Measurements from ENCODE around the gene ATF7.
"Not testable (repeated sequence)": the region's sequence is repeated elsewhere in the genome, so short reads cannot be mapped to it uniquely, and the experiment has no call there.

ATF7 gene

GRCh38 chr12:53626702-53627169, 554 bp upstream of the ATF7 start:
- no peak for DNase-seq

- no peak for DNase-seq
Measured at GRCh38 chr12:53625373-53625945, 723 bp downstream of the ATF7 start.

GRCh38 chr12:53624956-53625355, 1.2 kb downstream of the ATF7 start:
- DNase-seq, result no peak

DNA sequence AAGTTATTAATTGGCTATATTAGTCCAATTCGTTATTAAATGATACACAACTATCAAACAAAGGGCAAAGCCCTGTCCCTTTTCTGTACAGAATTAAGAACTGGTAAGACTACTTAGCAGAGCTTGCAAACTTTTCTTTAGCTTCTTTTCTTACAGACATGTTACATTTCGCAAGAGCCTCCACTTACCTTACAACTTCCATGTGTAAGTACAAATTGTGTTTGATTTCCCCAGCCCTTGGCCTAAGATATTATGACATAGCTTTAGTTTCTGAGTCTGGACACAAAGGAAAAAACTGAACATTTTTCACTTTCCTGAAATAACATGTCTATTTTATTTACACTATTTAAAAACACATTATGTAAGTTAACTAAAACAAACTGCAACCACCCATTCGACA, 1.7 kb downstream of the ATF7 start:
- DNase-seq, result no peak

DNA sequence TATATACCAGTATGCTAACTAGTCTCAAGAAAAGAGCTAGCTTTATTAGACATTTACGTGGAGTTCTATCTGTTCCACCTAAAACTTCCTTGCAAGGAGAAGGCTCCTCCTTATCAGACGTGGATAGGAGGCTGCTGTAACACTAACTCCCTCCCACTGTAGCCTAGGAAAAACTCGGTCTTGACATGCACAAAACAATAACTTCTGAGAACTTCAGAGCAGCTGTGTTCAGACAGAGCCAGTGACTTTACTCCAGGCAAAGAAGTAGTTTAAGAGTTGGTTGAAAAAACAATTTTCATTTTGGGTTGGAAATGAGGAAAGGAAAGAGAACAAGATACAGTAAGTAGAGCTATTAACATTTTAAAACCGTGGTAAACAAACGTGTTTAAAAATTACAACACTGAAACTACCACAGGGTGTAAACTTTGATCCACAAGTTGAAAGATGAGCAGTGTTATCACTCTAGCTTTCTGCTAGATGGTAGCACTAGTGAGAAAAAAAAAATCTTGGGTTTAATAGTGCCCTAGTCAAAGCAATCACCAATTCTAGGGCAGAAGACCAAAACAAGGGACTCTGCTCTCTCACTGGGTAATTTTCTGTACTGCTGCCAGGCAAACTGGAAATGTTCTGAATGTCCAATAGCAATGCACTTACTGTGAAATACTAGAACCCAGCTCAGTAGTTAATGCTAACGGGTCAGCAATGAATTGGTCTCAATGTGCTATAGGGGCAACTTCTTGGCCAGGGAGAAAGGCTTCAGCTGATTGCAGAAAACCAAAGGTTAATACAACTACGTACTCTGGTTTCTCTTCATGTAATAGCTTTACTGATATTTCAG, 2.4 kb downstream of the ATF7 start:
- DNase-seq, result no peak

GRCh38 chr12:53622724-53623123, 3.5 kb downstream of the ATF7 start:
- no peak for DNase-seq

GRCh38 chr12:53618275-53618674, 7.9 kb downstream of the ATF7 start:
- no peak for DNase-seq

DNA sequence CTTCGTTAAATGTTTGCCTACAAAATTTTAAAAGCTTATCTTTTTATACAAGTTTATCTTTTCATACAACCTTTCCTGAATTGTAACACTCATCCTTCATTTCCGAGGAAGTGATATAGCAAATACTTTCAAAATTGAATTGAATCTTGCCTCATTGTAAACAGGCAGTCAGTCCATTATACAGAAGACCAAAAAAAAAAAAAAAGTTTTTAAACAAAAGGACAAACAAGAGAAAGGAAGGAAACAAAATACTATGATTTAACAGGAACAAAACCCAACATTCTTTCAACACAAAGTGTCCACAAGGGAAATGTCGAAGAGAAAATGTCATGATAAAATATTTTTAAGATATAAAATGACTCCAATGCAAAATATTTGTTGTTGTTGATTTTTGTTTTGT, 8.5 kb downstream of the ATF7 start:
- no peak for DNase-seq

DNA sequence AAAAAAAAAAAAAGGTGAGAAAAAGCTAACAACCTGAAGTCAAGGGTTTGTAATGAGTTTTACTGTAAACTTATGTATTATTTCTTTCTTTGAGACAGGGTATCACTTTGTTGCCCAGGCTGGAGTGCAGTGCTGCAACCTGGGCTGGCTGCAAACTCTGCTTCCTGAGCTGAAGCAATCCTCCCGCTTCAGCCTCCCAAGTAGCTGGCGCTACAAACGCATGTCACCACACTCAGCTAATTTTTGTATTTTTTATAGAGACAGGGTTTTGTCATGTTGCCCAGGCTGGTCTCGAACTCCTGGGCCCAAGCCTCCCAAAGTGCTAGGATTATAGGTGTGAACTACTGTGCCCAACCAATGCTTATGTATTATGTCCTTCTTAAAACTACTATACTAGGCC, 9.2 kb downstream of the ATF7 start:
- DNase-seq, result no peak

GRCh38 chr12:53613821-53614220, 12.4 kb downstream of the ATF7 start:
- DNase-seq, result no peak

GRCh38 chr12:53612978-53613377, 13.2 kb downstream of the ATF7 start:
- DNase-seq, result no peak

- DNase-seq, result no peak
Measured at GRCh38 chr12:53611304-53611703, 14.9 kb downstream of the ATF7 start.

DNA sequence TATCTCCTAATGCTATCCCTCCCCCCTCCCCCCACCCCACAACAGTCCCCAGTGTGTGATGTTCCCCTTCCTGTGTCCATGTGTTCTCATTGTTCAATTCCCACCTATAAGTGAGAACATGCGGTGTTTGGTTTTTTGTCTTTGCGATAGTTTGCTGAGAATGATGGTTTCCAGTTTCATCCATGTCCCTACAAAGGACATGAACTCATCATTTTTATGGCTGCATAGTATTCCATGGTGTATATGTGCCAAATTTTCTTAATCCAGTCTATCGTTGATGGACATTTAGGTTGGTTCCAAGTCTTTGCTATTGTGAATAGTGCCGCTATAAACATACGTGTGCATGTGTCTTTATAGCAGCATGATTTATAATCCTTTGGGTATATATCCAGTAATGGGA, 19.5 kb downstream of the ATF7 start:
- DNase-seq, result not testable (repeated sequence)

DNA sequence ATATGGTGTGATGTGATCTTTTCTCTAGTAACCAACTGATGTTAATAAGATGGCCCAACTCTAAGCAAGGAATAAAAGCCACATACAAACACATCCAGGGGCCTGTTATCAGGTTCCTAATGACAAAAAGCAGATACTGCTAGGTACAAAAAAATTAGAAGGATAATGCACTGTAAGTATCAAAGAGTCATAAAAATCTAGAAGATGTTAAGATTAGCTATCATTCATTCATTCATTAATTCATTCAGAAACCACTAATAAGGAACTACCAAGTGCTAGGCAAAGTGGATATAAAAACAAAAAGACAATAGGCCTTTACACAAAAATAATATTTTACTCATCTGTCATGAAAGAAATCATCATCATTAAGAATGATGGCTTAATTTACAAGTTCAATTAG, 21.6 kb downstream of the ATF7 start:
- DNase-seq, result no peak

- no peak for DNase-seq
Measured at GRCh38 chr12:53603804-53604203, 22.4 kb downstream of the ATF7 start.

GRCh38 chr12:53603196-53603595, 23.0 kb downstream of the ATF7 start:
- DNase-seq, result no peak

GRCh38 chr12:53602176-53602864, 23.9 kb downstream of the ATF7 start:
- DNase-seq, result no peak

- DNase-seq, result no peak
Measured at GRCh38 chr12:53601296-53601847, 24.8 kb downstream of the ATF7 start.

DNA sequence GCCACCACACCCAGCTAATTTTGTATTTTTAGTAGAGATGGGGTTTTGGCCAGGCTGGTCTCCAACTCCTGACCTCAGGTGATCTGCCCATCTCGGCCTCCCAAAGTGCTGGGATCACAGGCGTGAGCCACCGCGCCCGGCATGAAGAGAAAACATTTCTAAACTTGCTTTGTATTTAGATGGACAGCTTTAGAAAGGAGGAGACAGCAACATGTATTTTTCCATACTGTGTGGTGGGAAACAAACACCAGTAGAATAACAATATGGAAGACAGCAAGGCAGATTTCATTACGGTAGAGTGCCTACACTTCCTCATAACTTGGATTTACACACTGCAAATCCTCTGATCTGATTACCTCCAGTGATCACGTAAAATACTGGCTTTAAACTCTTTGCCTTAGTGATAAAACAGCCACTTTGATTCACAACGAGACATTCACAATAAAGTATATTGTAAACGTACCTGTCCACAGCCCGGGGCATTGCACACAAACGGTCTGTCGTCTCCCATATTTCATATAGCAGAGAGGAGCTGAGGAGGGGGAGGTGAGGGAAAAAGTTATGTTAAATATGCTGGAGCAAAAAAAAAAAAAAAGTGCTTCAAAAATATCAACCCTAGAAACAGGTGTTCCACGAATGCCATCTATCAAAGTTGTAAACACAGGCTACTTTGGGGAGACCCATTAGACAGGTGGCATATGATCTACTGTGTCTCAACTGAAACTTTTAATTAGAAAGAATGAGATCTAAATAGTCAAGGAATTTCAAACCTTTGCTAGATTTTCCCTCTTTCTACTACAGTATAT, 25.5 kb downstream of the ATF7 start:
- DNase-seq, result no peak

DNA sequence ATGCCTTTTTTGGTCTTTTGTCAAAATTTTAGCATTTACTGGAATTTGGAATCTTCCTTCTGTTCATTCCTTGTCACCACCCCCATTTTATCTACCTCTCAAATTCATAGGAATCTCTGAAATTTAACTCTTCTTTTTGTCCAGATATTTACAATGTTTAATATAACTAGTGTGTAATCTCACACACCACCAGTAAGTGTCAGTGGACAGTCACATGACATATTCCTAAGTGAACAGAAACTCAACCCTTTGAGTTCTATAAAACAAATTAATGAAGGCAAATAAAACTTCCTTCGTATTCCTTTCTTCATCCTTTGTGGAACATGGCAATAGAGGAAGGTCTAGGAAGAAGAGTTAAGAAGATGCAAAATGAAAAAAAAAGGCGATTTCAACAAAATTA, 26.6 kb downstream of the ATF7 start:
- no peak for DNase-seq

GRCh38 chr12:53598971-53599370, 27.2 kb downstream of the ATF7 start:
- not testable (repeated sequence) for DNase-seq

DNA sequence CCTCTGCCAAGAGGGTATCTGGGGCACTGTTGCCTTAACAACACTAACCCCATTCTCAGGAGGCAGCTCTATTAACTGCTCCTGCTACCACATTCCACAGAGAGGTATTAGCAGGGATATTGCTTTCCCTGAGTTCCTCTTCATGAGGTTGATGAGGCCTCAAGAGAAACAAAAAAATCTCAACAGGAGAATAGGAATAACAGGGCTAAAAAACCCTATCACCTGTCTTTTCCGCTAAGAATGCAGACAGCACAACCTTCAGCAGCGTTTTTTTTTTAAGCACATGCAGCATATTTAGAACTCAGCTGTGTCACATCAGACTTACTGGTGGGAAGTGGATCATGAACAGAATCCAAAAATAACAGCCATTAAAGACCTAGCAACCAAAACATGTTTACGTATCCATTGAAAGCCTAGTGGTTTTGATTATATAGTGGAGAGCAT, 29.2 kb downstream of the ATF7 start:
- DNase-seq, result no peak
